Measurements from ENCODE around the gene C11orf68. TPM values are rescaled to one million over a fixed set of nuclear protein-coding genes. Genes with fewer than 3 reads are reported as not detected.

Gene C11orf68
- total and polyA plus RNA-seq, 10 of the 15 experiments (the other 5 are each of a cell fraction or from before 2014, with no cell fraction given): 3.0 to 25.4 (median 16.7) TPM

DNA sequence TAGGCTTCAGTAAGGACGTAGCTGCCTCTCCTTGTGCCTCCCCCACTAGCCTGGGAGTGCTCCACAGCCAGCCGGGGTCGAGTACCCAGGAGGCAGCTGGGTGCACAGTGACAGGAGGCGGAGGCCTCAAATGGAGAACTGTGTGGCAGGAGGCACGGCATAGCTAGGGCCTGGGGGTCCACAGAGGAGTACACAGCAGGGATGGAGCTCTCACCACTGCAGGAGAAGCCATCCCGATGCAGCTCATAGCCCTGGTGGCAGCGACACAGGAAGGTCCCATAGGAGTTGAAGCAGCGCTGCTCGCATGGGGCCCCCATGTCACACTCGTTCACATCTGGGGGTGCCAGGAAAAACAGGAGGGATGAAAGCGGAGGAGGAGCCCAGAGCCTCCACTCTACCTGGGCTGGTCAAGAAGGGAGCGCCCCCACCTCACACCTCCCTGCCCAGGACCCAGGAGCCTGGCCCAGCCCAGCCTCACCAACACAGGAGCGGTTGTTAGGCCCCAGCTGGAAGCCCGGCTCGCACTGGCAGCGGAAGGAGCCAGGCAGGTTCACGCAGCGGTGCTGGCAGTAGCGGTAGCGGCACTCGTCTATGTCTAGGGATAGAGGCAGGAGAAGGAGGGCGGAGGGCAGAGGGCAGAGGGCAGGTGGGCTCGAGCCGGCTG, 49.1 kb downstream of the C11orf68 start:
- no TSS peak for BruUV-seq (replicated peaks)
- Histone ChIP-seq H3K36me3 (ENCODE audit: control insufficient read depth in 2 of 2, insufficient read depth in 2 of 2, low read length in 1 of 2) (peaks cover 8 to 18% of the 10 kb centered on the region in 2 experiments), H3K4me1 (ENCODE audit: control insufficient read depth, insufficient read depth, low read length) (peaks cover 11% of the 10 kb centered on the region), H3K79me2 (ENCODE audit: control insufficient read depth, insufficient read depth, low read length) (no peaks in the 10 kb centered on the region), H3K4me3 (no peak overlapping the region), H2AFZ (ENCODE audit: control insufficient read depth, low read depth, low read length) (no peak overlapping the region), H3K9me3 (replicated peaks; ENCODE audit: control insufficient read depth, insufficient read depth, low read length) (no peaks in the 10 kb centered on the region), H3K27ac (ENCODE audit: control insufficient read depth, insufficient read depth) (no peak overlapping the region), H3K9ac (ENCODE audit: control insufficient read depth, insufficient read depth, low read length) (no peak overlapping the region), H3K4me2 (ENCODE audit: control insufficient read depth, insufficient read depth) (no peak overlapping the region), H4K20me1 (ENCODE audit: control insufficient read depth, insufficient read depth) (no peaks in the 10 kb centered on the region), H3K27me3 (replicated peaks in 1 of 2; ENCODE audit: control insufficient read depth in 2 of 2, insufficient read depth in 2 of 2, low read length in 1 of 2) (no peaks in the 10 kb centered on the region)
- in situ Hi-C loops (cut with MboI): loop anchor here (25.0 kb wide), 1 partner anchor 1632 kb away; the partner anchor contains the start of genes DNAJC4, FKBP2, NUDT22 and PPP1R14B
- ATAC-seq: no peak
- no peak for DNase-seq (ENCODE audit: low read depth, low spot score)
- intact Hi-C loops (cut with micrococcal nuclease; ENCODE audit: unreplicated experiment): no loop called here
- CTCF ChIA-PET: interaction anchor here (1.2 to 4.5 kb wide), 4 partner anchors 10 to 118 kb away, joined by 3 to 41 read pairs (median 14); partner anchors contain the start of genes CFL1 and MUS81
- SMC1A ChIA-PET (ENCODE audit: uncharacterized antibody, unreplicated experiment): interaction anchor here (2.3 kb wide), 1 partner anchor 10 kb away, joined by 7 read pairs; the partner anchor contains the start of gene MUS81
- POLR2A ChIA-PET: interaction anchor here (1.2 to 4.5 kb wide), 3 partner anchors 9 to 21 kb away, joined by 3 to 44 read pairs (median 4); partner anchors contain the start of genes CCDC85B, CFL1 and MUS81
- FAIRE-seq: no peak
- 64% methylated on average over 22 of the region's 24 CpGs for WGBS (ENCODE audit: insufficient coverage, insufficient replicate concordance, low lambda C conversion rate, missing lambda C conversion rate)
- RAD21 ChIA-PET (ENCODE audit: unreplicated experiment): no interaction called here
- no peak for TF ChIP-seq TCF3 (IDR thresholded peaks at IDR 0.05; ENCODE audit: borderline replicate concordance, insufficient read depth, low read depth, low read length)
- TF ChIP-seq CBFB (IDR thresholded peaks at IDR 0.05; ENCODE audit: low read depth): 0 out of 2 replicates have a peak, but pooled peaks have one; percentile 9
- TF ChIP-seq TAF1 (IDR thresholded peaks at IDR 0.05; ENCODE audit: borderline replicate concordance, low read depth, low read length): no peak
- TF ChIP-seq POLR2A (IDR thresholded peaks at IDR 0.05; ENCODE audit: low read depth, low read length): peak; percentile 54
- TF ChIP-seq SMC3 (IDR thresholded peaks at IDR 0.05; ENCODE audit: borderline replicate concordance, low read length): no peak
- TF ChIP-seq KAT2A (conservative IDR thresholded peaks at IDR 0.05; ENCODE audit: control insufficient read depth, low read depth, low read length): no peak
- no peak for TF ChIP-seq IKZF1 (conservative IDR thresholded peaks at IDR 0.05)
- TF ChIP-seq, protein P1, sequence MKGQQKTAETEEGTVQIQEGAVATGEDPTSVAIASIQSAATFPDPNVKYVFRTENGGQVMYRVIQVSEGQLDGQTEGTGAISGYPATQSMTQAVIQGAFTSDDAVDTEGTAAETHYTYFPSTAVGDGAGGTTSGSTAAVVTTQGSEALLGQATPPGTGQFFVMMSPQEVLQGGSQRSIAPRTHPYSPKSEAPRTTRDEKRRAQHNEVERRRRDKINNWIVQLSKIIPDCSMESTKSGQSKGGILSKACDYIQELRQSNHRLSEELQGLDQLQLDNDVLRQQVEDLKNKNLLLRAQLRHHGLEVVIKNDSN (IDR thresholded peaks at IDR 0.05; ENCODE audit: borderline replicate concordance, extremely low read length, insufficient read depth, low read depth, low read length): no peak
- TF ChIP-seq POLR2AphosphoS5 (IDR thresholded peaks at IDR 0.05; ENCODE audit: low read length): 0 out of 2 replicates have a peak, but pooled peaks have one; percentile 7
- no peak for TF ChIP-seq ZZZ3 (IDR thresholded peaks at IDR 0.05; ENCODE audit: control insufficient read depth, insufficient read length, low read depth)
- TF ChIP-seq, protein P2, sequence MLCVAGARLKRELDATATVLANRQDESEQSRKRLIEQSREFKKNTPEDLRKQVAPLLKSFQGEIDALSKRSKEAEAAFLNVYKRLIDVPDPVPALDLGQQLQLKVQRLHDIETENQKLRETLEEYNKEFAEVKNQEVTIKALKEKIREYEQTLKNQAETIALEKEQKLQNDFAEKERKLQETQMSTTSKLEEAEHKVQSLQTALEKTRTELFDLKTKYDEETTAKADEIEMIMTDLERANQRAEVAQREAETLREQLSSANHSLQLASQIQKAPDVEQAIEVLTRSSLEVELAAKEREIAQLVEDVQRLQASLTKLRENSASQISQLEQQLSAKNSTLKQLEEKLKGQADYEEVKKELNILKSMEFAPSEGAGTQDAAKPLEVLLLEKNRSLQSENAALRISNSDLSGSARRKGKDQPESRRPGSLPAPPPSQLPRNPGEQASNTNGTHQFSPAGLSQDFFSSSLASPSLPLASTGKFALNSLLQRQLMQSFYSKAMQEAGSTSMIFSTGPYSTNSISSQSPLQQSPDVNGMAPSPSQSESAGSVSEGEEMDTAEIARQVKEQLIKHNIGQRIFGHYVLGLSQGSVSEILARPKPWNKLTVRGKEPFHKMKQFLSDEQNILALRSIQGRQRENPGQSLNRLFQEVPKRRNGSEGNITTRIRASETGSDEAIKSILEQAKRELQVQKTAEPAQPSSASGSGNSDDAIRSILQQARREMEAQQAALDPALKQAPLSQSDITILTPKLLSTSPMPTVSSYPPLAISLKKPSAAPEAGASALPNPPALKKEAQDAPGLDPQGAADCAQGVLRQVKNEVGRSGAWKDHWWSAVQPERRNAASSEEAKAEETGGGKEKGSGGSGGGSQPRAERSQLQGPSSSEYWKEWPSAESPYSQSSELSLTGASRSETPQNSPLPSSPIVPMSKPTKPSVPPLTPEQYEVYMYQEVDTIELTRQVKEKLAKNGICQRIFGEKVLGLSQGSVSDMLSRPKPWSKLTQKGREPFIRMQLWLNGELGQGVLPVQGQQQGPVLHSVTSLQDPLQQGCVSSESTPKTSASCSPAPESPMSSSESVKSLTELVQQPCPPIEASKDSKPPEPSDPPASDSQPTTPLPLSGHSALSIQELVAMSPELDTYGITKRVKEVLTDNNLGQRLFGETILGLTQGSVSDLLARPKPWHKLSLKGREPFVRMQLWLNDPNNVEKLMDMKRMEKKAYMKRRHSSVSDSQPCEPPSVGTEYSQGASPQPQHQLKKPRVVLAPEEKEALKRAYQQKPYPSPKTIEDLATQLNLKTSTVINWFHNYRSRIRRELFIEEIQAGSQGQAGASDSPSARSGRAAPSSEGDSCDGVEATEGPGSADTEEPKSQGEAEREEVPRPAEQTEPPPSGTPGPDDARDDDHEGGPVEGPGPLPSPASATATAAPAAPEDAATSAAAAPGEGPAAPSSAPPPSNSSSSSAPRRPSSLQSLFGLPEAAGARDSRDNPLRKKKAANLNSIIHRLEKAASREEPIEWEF (IDR thresholded peaks at IDR 0.05; ENCODE audit: insufficient replicate concordance, low read depth, low read length): no peak
- TF ChIP-seq, protein P3, sequence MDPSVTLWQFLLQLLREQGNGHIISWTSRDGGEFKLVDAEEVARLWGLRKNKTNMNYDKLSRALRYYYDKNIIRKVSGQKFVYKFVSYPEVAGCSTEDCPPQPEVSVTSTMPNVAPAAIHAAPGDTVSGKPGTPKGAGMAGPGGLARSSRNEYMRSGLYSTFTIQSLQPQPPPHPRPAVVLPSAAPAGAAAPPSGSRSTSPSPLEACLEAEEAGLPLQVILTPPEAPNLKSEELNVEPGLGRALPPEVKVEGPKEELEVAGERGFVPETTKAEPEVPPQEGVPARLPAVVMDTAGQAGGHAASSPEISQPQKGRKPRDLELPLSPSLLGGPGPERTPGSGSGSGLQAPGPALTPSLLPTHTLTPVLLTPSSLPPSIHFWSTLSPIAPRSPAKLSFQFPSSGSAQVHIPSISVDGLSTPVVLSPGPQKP (IDR thresholded peaks at IDR 0.05; ENCODE audit: low read depth, low read length): no peak
- TF ChIP-seq ATF7 (IDR thresholded peaks at IDR 0.05; ENCODE audit: low read depth): no peak
- TF ChIP-seq, protein P4, sequence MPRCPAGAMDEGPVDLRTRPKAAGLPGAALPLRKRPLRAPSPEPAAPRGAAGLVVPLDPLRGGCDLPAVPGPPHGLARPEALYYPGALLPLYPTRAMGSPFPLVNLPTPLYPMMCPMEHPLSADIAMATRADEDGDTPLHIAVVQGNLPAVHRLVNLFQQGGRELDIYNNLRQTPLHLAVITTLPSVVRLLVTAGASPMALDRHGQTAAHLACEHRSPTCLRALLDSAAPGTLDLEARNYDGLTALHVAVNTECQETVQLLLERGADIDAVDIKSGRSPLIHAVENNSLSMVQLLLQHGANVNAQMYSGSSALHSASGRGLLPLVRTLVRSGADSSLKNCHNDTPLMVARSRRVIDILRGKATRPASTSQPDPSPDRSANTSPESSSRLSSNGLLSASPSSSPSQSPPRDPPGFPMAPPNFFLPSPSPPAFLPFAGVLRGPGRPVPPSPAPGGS (IDR thresholded peaks at IDR 0.05; ENCODE audit: borderline replicate concordance, insufficient read depth, low read depth, low read length, poor library complexity, severe bottlenecking): peak; percentile 11
- TF ChIP-seq HDAC2 (IDR thresholded peaks at IDR 0.05): no peak

Measured in GM12878 (cell line).